Activated CD8-positive, alpha-beta memory T cell treated with anti-CD3 and anti-CD28 coated beads, Interleukin-2, amount 10 ng/mL, durations not matched to agents 7 days and 5 days (primary cell): ENCODE measurements around the gene MAP4. TPM values are rescaled to one million over a fixed set of nuclear protein-coding genes. Genes with fewer than 3 reads are reported as not detected.
A peak's percentile ranks its signal among the peaks of the same experiment; 100 is the strongest.
"Not testable (repeated sequence)": the region's sequence is repeated elsewhere in the genome, so short reads cannot be mapped to it uniquely, and the experiment has no call there.

Experiments used
- ATAC-seq: fragments of 150-1000 bp; cut with Tn5 transposase; one replicate; pipeline ENCODE4 v1.10.0; 2021; ENCODE audit warnings: moderate library complexity
- CTCF ChIA-PET: fragments of 350-600 bp; sonication (Branson Sonifier 250); formaldehyde crosslinking; loops from one replicate; lab custom pipeline; 2021; ENCODE audit warnings: antibody characterized with exemption; lab: Charles Lee
- DNase-seq: peaks from one replicate; pipeline ENCODE4 v3.0.0-alpha.2; 2020
- H3K27ac Mint-ChIP-seq: one replicate; pipeline ENCODE4 v1.8.0; 2021; ENCODE audit warnings: mild to moderate bottlenecking, mixed read lengths
- H3K27me3 Mint-ChIP-seq: one replicate; pipeline ENCODE4 v1.8.0; 2021; ENCODE audit warnings: mixed read lengths
- H3K36me3 Mint-ChIP-seq: one replicate; pipeline ENCODE4 v1.8.0; 2021; ENCODE audit warnings: mild to moderate bottlenecking, mixed read lengths
- H3K4me1 Mint-ChIP-seq: one replicate; pipeline ENCODE4 v1.8.0; 2021; ENCODE audit warnings: mixed read lengths
- H3K4me3 Mint-ChIP-seq: one replicate; pipeline ENCODE4 v1.8.0; 2021; ENCODE audit warnings: mild to moderate bottlenecking, moderate library complexity, mixed read lengths
- H3K9me3 Mint-ChIP-seq: one replicate; pipeline ENCODE4 v1.8.0; 2022; ENCODE audit warnings: low read depth, mixed read lengths
- total RNA-seq, 2 experiments: library from RNA; stranded (reverse); gene quantifications; one replicate each; pipeline ENCODE4 v1.2.3, GENCODE V29; 2021

Gene MAP4
- total RNA-seq = 100 to 1,000 TPM; 126 to 131 TPM

- no peaks in the 10 kb centered on the region for H3K27me3 Mint-ChIP-seq
- H3K27ac Mint-ChIP-seq = no peak within 1 kb of the TSS
- H3K4me3 Mint-ChIP-seq = no peak within 1 kb of the TSS
Observed at GRCh38 chr3:48016301-48016973, at the start of gene MAP4. Gene MAP4, minus strand, starts transcription at chr3:48016416. Its CDS starts 17,556 bp downstream, at chr3:47998860.

GRCh38 chr3:48065035-48065434, 48.8 kb upstream of the MAP4 start:
- Mint-ChIP-seq H3K4me1 (peaks cover 21% of the 10 kb centered on the region), H3K27me3 (no peaks in the 10 kb centered on the region), H3K4me3 (no peak overlapping the region), H3K36me3 (peaks cover 13% of the 10 kb centered on the region), H3K9me3 (peaks cover 4% of the 10 kb centered on the region), H3K27ac (no peak overlapping the region)
- CTCF ChIA-PET = no interaction called here
- no peak for ATAC-seq
- no peak for DNase-seq

More at GRCh38 chr3:48016301-48016973, at the start of gene MAP4:
- Mint-ChIP-seq H3K36me3 (no peaks in the 10 kb centered on the region), H3K9me3 (no peaks in the 10 kb centered on the region), H3K4me1 (peaks cover 30% of the 10 kb centered on the region)
- ATAC-seq = no peak
- no peak for DNase-seq
- CTCF ChIA-PET = interaction anchor here (1.4 kb wide), 1 partner anchor 26 kb away, joined by 3 read pairs; no protein-coding TSS in a partner anchor

GRCh38 chr3:48064292-48064829, 48.1 kb upstream of the MAP4 start:
- Mint-ChIP-seq H3K9me3 (peaks cover 4% of the 10 kb centered on the region), H3K4me3 (no peak overlapping the region), H3K27me3 (no peaks in the 10 kb centered on the region), H3K4me1 (peaks cover 26% of the 10 kb centered on the region), H3K36me3 (peaks cover 15% of the 10 kb centered on the region), H3K27ac (no peak overlapping the region)
- CTCF ChIA-PET = no interaction called here
- DNase-seq (no peak), ATAC-seq (no peak)

GRCh38 chr3:48061586-48061985, 45.4 kb upstream of the MAP4 start:
- ATAC-seq, CTCF ChIA-PET, H3K27ac Mint-ChIP-seq, DNase-seq, H3K9me3 Mint-ChIP-seq, H3K4me3 Mint-ChIP-seq, H3K27me3 Mint-ChIP-seq: not testable (repeated sequence)
- Mint-ChIP-seq H3K36me3 (peaks cover 18% of the 10 kb centered on the region), H3K4me1 (peaks cover 28% of the 10 kb centered on the region)

GRCh38 chr3:48058091-48058490, 41.9 kb upstream of the MAP4 start:
- ATAC-seq (no peak), DNase-seq (no peak)
- H3K4me1 Mint-ChIP-seq = peaks cover 16% of the 10 kb centered on the region
- H3K4me3 Mint-ChIP-seq = no peak overlapping the region
- H3K36me3 Mint-ChIP-seq = peaks cover 18% of the 10 kb centered on the region
- peaks cover 4% of the 10 kb centered on the region for H3K9me3 Mint-ChIP-seq
- no peak overlapping the region for H3K27ac Mint-ChIP-seq
- H3K27me3 Mint-ChIP-seq = no peaks in the 10 kb centered on the region
- CTCF ChIA-PET = no interaction called here

GRCh38 chr3:48057521-48057920, 41.3 kb upstream of the MAP4 start:
- Mint-ChIP-seq H3K4me1 (peaks cover 22% of the 10 kb centered on the region), H3K9me3 (peaks cover 4% of the 10 kb centered on the region), H3K27ac (no peak overlapping the region), H3K27me3 (no peaks in the 10 kb centered on the region), H3K36me3 (peaks cover 16% of the 10 kb centered on the region), H3K4me3 (no peak overlapping the region)
- ATAC-seq = no peak
- DNase-seq = no peak
- CTCF ChIA-PET = no interaction called here

GRCh38 chr3:48047841-48048464, 31.7 kb upstream of the MAP4 start:
- Mint-ChIP-seq H3K4me3 (no peak overlapping the region), H3K36me3 (peaks cover 29% of the 10 kb centered on the region), H3K27ac (no peak overlapping the region), H3K27me3 (no peaks in the 10 kb centered on the region), H3K9me3 (no peaks in the 10 kb centered on the region), H3K4me1 (peaks cover 19% of the 10 kb centered on the region)
- CTCF ChIA-PET = interaction anchor here (0.7 kb wide), 1 partner anchor 572 kb away, joined by 3 read pairs; the partner anchor contains the start of gene SCAP
- DNase-seq (no peak), ATAC-seq (no peak)

GRCh38 chr3:48042071-48042760, 26.0 kb upstream of the MAP4 start:
- peaks cover 6% of the 10 kb centered on the region for H3K36me3 Mint-ChIP-seq
- DNase-seq (no peak), ATAC-seq (peak; percentile 53)
- H3K9me3 Mint-ChIP-seq = no peaks in the 10 kb centered on the region
- H3K27ac Mint-ChIP-seq = no peak overlapping the region
- peaks cover 22% of the 10 kb centered on the region for H3K4me1 Mint-ChIP-seq
- H3K27me3 Mint-ChIP-seq = no peaks in the 10 kb centered on the region
- CTCF ChIA-PET = no interaction called here
- H3K4me3 Mint-ChIP-seq = no peak overlapping the region

- CTCF ChIA-PET = interaction anchor here (0.8 kb wide), 1 partner anchor 13 kb away, joined by 3 read pairs; no protein-coding TSS in a partner anchor
- Mint-ChIP-seq H3K9me3 (no peaks in the 10 kb centered on the region), H3K4me1 (peaks cover 30% of the 10 kb centered on the region), H3K36me3 (peaks cover 4% of the 10 kb centered on the region), H3K4me3 (no peak overlapping the region), H3K27me3 (no peaks in the 10 kb centered on the region), H3K27ac (no peak overlapping the region)
- DNase-seq = no peak
- no peak for ATAC-seq
Observed at GRCh38 chr3:48039487-48040190, 23.4 kb upstream of the MAP4 start.

- ATAC-seq = no peak
- DNase-seq = no peak
- CTCF ChIA-PET = interaction anchor here (0.7 kb wide), 1 partner anchor 50 kb away, joined by 3 read pairs; no protein-coding TSS in a partner anchor
- Mint-ChIP-seq H3K4me1 (peaks cover 36% of the 10 kb centered on the region), H3K4me3 (no peak overlapping the region), H3K27ac (no peak overlapping the region), H3K36me3 (peaks cover 4% of the 10 kb centered on the region), H3K27me3 (no peaks in the 10 kb centered on the region), H3K9me3 (no peaks in the 10 kb centered on the region)
Observed at GRCh38 chr3:48038971-48039481, 22.8 kb upstream of the MAP4 start.

GRCh38 chr3:48034000-48034516, 17.8 kb upstream of the MAP4 start:
- H3K36me3 Mint-ChIP-seq = peaks cover 9% of the 10 kb centered on the region
- no peak overlapping the region for H3K4me3 Mint-ChIP-seq
- peak overlapping the region; percentile 57 for H3K27ac Mint-ChIP-seq
- DNase-seq = no peak
- ATAC-seq = no peak
- CTCF ChIA-PET = interaction anchor here (0.6 to 1.4 kb wide), 3 partner anchors 117 to 209 kb away, joined by 3 to 5 read pairs (median 4); no protein-coding TSS in a partner anchor
- H3K9me3 Mint-ChIP-seq = no peaks in the 10 kb centered on the region
- no peaks in the 10 kb centered on the region for H3K27me3 Mint-ChIP-seq
- peaks cover 27% of the 10 kb centered on the region for H3K4me1 Mint-ChIP-seq

GRCh38 chr3:48030188-48030587, 14.0 kb upstream of the MAP4 start:
- DNase-seq (no peak), ATAC-seq (no peak)
- CTCF ChIA-PET = no interaction called here

More at GRCh38 chr3:48030188-48030587, 14.0 kb upstream of the MAP4 start:
- no peak overlapping the region for H3K27ac Mint-ChIP-seq
- H3K36me3 Mint-ChIP-seq = peaks cover 10% of the 10 kb centered on the region
- no peaks in the 10 kb centered on the region for H3K9me3 Mint-ChIP-seq
- no peak overlapping the region for H3K4me3 Mint-ChIP-seq
- peaks cover 25% of the 10 kb centered on the region for H3K4me1 Mint-ChIP-seq
- H3K27me3 Mint-ChIP-seq = no peaks in the 10 kb centered on the region
